WERI-Rb-1 (cell line): Measurements from ENCODE around the gene PPP2R2C.

Source experiments
- DNase-seq: peaks from one replicate; pipeline ENCODE4 v3.0.0-alpha.2; 2020
- H3K27ac ChIP-seq: fragments of 250-450 bp; sonication (Bioruptor Pico); 2 replicates; pipeline ENCODE4 v1.5.1; 2020; ENCODE audit warnings: mild to moderate bottlenecking, moderate library complexity
- H3K27me3 ChIP-seq: fragments of 250-450 bp; sonication (Bioruptor Pico); 2 replicates; pipeline ENCODE4 v1.5.1; 2021; ENCODE audit warnings: mild to moderate bottlenecking, low read depth, moderate library complexity; ENCODE audit not compliant: insufficient read depth, severe bottlenecking
- H3K36me3 ChIP-seq: fragments of 250-450 bp; sonication (Bioruptor Pico); 2 replicates; pipeline ENCODE4 v1.5.1; 2020; ENCODE audit warnings: mild to moderate bottlenecking, moderate library complexity
- H3K4me3 ChIP-seq: 2 replicates; pipeline ENCODE4 v1.5.1; 2011; ENCODE audit warnings: low read depth, mild to moderate bottlenecking, control low read depth, low read length
- H3K9me3 ChIP-seq: fragments of 250-450 bp; sonication (Bioruptor Pico); 2 replicates; pipeline ENCODE4 v1.5.1; 2021; ENCODE audit warnings: mild to moderate bottlenecking, moderate library complexity; ENCODE audit not compliant: severe bottlenecking
- CTCF ChIP-seq: IDR thresholded peaks from 2 replicates; pipeline ENCODE4 v1.5.1; 2011; ENCODE audit warnings: low read depth, mild to moderate bottlenecking, control low read depth, inconsistent platforms, low read length

PPP2R2C gene

GRCh38 chr4:6430927-6431326 lies 41.5 kb downstream of the PPP2R2C start:
- Histone ChIP-seq H3K36me3 (no peaks in the 10 kb centered on the region), H3K27ac (no peak overlapping the region), H3K27me3 (no peaks in the 10 kb centered on the region), H3K9me3 (peaks cover 7% of the 10 kb centered on the region), H3K4me3 (no peak overlapping the region)
- TF ChIP-seq CTCF, result no peak
- no peak for DNase-seq

DNA sequence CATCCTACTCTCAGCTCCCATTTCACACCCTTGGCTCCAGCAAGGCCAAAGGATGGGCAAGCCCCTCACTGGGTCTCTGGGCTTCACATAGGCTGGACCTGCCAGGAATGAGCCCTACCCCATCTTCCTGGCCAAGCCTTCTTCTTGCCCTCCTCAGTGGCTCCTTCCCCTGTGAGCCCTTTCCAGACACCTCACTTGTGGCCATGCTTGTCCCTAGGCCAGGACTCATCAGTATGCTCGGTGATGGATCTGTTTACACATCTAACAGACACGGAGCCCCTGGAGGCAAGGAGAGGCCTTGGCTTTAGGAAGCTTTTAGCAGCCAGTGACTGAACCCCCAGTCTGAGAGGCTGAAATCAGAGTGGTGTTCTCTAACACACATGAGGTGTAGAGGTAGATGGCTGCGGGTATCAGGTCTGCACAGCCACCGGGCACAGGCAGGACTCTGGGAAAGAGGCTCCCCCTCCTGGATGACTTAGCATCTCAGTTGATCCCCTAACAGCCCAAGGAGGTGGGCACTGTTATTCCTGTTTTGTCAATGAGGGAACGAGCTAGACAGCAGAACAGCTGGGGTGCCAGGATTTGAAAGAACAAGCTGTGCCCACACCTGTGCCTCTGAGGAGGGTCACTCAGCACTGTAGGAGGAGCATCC lies 44.8 kb downstream of the PPP2R2C start:
- Histone ChIP-seq H3K4me3 (no peak overlapping the region), H3K9me3 (no peaks in the 10 kb centered on the region), H3K27ac (no peak overlapping the region), H3K36me3 (no peaks in the 10 kb centered on the region), H3K27me3 (no peaks in the 10 kb centered on the region)
- DNase-seq, result peak; percentile 47
- TF ChIP-seq CTCF, result peak; percentile 74

GRCh38 chr4:6426571-6427438 lies 45.6 kb downstream of the PPP2R2C start:
- no peaks in the 10 kb centered on the region for H3K9me3 ChIP-seq
- H3K36me3 ChIP-seq, result no peaks in the 10 kb centered on the region
- no peak overlapping the region for H3K27ac ChIP-seq
- no peak for TF ChIP-seq CTCF
- H3K27me3 ChIP-seq, result no peaks in the 10 kb centered on the region
- H3K4me3 ChIP-seq, result no peak overlapping the region
- DNase-seq, result no peak

DNA sequence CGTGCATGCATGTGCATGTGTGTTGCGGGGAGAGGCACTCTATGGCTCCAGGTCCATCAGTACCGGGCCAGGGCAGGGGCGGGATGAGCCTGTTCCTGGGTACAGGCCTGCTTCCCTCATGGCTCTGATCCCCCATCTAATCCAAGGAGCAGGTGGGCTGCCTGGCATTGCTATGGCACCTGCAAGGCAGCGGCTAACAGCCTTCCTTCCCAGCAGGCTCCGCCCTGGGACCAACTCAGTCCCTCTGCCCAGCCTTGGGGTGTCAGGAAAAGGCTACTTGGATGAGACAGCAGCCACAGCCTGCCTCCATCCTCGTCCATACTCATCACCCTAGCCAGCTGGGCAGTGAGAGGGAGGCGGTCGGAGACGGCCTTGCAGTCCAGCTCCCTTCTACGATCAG lies 46.5 kb downstream of the PPP2R2C start:
- no peaks in the 10 kb centered on the region for H3K27me3 ChIP-seq

GRCh38 chr4:6425336-6425735 lies 47.1 kb downstream of the PPP2R2C start:
- Histone ChIP-seq H3K4me3 (no peak overlapping the region), H3K36me3 (no peaks in the 10 kb centered on the region; the same call in 1 of the 2 replicates), H3K27ac (no peak overlapping the region), H3K27me3 (no peaks in the 10 kb centered on the region), H3K9me3 (no peaks in the 10 kb centered on the region)
- DNase-seq, result no peak
- no peak for TF ChIP-seq CTCF

More for the DNA sequence above, 46.5 kb downstream of the PPP2R2C start:
- Histone ChIP-seq H3K4me3 (no peak overlapping the region), H3K9me3 (no peaks in the 10 kb centered on the region), H3K27ac (no peak overlapping the region), H3K36me3 (no peaks in the 10 kb centered on the region; the same call in 1 of the 2 replicates)
- no peak for TF ChIP-seq CTCF
- no peak for DNase-seq
